GM19351 (cell line): ENCODE data around the gene RTN3.
"Not testable (repeated sequence)": the region's sequence is repeated elsewhere in the genome, so short reads cannot be mapped to it uniquely, and the experiment has no call there.

ENCODE experiments used
- ATAC-seq: cut with Tn5 transposase; IDR thresholded peaks from one replicate; pipeline ENCODE4 v1.9.1; 2021; ENCODE audit warnings: mild to moderate bottlenecking, moderate library complexity; ENCODE audit not compliant: unreplicated experiment

RTN3 gene

GRCh38 chr11:63681321-63682065, at the start of gene RTN3:
RTN3 (plus strand) TSS chr11:63681500; CDS start chr11:63681637, 137 bp downstream.
- peak; percentile 84 for ATAC-seq

GRCh38 chr11:63635762-63636465, 45.4 kb upstream of the RTN3 start:
- no peak for ATAC-seq

DNA sequence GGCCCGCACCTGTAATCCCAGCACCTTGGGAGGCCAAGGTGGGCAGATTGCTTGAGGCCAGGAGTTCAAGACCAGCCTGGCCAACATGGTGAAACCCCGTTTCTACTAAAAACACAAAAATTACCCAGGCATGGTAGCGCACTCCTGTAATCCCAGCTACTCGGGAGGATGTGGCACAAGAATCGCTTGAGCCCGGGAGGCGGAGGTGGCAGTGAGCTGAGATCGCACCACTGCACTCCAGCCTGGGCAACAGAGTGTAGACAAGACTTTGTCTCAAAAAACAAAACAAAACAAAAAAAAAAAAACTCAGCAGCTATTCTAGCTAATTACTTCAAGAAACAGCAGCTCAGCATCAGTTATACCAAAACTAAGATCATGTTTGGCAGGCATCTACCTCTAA, 42.9 kb upstream of the RTN3 start:
- ATAC-seq, result not testable (repeated sequence)

- ATAC-seq, result no peak
Observed at GRCh38 chr11:63639199-63639832, 42.0 kb upstream of the RTN3 start.

DNA sequence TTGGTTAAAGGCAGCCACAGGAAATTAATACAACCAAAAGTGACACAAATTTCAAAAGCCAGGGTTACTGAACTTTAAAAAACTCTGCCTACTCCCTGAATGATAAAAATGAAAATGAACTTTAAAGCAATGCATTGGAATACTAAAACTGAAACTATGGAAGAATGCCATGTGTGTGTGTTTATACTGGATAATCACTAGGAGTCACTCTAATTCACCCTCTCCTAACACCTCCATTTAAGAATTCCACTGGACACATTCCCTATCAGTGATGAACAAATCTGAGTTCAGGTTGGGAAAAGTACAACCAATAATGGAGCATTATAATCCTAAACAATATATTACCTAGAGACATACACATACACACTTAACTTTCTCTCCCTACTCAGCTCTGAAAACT, 39.6 kb upstream of the RTN3 start:
- ATAC-seq, result no peak

DNA sequence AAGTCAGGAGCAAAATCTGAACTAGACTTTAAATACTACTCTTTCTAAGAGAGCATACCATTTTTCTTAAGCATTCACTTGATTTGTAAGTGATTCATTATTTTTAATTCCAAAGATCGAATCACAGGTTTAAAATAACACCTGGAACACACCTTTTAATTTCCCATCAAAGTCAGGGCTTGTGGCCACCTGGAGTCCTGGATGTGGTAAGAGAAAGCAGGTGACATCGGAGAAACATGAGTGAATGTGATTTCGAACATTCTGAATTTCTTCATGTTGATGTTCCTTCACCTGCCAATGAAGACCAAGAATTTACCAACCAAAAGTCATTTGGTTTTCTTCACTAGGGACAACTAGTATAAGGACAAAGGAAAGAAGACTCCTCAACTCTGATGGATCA, 38.1 kb upstream of the RTN3 start:
- no peak for ATAC-seq

- no peak for ATAC-seq
Observed at GRCh38 chr11:63652671-63653070, 28.6 kb upstream of the RTN3 start.

GRCh38 chr11:63660972-63661371, 20.3 kb upstream of the RTN3 start:
- ATAC-seq, result no peak

DNA sequence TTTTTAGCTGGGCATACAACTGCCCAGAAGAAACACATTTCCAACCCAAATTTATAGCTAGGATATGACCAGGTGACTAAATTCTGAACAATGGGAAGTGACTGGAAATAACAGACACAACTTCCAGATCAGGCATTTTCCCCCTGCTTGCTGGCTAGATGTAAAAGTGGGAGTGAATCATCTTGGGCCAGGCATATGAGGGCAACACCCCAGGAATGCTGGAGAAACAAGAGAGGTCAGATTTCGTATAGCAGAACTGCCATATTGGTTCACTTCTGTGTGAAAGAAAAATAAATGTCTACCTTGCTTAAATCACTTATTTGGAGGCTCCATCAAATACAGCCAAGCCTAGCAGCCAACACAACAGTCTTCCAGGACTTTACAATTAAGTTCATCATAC, 17.5 kb upstream of the RTN3 start:
- ATAC-seq, result no peak

DNA sequence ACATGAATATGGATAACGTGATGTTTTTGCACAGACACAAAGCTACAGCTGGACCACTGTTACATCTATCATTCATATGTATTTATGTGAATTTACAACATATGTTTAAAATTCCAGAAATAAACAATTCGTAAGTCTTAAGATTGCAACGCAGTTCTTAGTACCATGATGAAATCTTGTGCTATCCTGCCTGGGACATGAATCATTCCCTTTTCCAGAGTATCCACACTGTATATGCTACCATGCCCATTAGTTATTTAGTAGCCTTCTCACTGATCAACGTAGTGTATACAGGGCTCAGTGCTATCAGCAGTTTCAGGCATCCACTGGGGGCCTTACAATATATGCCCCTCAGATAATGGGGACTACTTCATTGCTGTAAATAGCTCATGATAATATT, 14.4 kb upstream of the RTN3 start:
- ATAC-seq, result no peak

DNA sequence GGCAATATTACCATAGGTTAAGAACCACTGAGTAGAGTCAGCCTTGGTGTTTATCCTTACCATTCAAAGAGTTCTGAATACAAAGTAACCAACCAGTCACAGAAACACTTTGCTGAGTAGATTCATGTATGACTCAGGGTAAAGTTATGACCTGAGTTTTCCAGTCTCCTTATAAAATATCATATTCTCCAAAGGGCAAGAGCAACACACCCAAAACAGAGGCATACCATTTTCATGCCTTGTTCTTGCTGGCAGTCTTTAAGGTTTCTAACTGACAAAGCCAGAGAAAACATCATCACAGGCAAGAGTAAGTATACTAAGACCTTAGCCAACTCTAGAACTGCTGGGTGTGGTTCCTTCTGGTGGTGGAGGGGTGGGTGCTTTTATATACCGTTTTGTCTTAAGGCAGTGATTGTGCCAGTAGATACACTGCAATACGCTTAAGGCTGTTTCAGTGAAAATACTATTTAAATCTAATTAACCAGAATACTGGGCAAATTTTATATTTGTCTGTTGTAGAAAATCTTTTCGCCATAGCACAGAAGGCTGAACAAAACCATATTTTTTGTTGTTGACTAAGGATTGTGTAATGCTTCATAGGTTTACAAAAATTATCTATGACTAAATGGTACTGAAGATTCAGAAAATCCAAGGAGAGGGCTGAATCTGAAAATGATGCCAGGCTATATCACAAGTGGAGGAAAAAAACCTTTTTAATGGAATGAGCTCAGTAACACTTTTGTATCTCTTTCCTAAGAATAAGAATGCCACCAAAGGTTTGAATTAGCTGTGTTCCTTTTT, 13.1 kb upstream of the RTN3 start:
- ATAC-seq, result no peak

DNA sequence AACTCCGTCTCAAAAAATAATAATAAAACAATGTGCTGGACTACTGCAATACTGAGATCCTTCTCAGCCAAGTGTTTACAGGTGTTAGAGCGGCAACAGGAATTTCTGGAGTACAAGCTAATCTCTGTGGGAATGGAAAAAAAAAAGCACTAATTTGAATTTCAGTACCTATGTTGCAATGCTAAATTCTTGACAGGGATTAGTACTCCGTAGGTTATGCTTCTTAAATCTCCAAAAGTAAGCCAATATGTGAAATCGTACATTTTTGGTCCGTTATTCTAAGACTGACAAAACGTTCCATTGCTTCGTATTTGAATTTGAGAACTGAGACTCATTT, 11.2 kb upstream of the RTN3 start:
- no peak for ATAC-seq

- ATAC-seq, result peak; percentile 26
Observed at GRCh38 chr11:63670433-63671321, 10.6 kb upstream of the RTN3 start.

- ATAC-seq, result peak; percentile 90
Observed at GRCh38 chr11:63671322-63672155, 9.8 kb upstream of the RTN3 start, which contains the start of gene ATL3. ATL3 (minus strand) TSS chr11:63671376; CDS start chr11:63671335, 41 bp downstream.

DNA sequence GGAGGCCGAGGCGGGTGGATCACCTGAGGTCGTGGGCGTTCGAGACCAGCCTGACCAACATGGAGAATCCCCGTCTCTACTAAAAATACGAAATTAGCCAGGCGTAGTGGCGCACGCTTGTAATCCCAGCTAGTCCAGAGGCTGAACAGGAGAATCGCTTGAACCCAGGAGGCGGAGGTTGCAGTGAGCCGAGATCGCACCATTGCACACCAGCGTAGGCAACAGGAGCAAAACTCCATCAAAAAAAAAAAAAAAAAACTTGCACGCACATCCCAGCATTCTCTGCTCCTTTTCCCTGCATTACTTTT, 9.2 kb upstream of the RTN3 start:
- ATAC-seq, result no peak

- no peak for ATAC-seq
Observed at GRCh38 chr11:63672936-63673539, 8.3 kb upstream of the RTN3 start.

DNA sequence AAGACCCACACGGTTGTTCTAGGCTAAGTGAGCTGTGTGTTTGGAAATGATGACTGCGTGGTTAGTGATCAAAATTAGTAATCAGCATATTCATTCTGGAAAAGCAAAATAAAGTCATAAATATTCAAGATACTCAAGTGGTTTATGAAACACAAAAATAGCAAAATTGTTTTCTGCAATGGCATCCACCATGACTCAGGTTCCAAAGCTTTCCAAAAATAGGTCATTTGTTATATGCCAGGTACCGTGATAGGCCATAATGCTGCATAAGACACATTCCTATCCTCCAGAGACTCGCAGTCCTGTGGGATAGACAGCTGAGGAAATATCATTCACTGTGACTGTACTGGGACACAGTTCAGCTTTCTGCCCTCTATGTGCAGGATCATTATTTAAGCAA, 7.7 kb upstream of the RTN3 start:
- ATAC-seq, result no peak

DNA sequence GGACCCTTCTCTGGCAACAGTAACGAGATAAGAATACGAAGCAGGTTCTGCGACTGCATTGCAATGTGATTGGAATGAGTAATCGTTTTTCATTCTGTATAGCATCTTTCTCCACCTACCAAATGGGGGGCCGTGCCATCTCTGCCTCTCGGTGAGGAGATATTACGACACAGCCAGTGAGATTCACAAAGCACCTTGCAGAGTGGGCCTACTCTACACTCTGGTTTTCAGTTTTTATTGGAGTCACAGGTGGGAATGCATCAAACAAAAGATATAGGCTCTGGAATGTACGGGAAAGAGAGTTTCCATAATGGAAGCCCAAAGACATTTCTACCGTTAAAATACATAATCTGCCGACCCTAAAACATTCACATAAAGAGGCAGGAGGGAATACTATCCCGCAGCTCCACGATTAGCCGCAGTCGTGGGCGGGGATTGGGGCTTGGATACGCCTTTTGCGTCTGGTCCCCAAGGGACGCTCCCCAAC, 423 bp upstream of the RTN3 start:
- ATAC-seq, result no peak
